Endodermal cell (in vitro differentiated cells): Measurements from ENCODE around the gene TGFB1. TPM values are rescaled to one million over a fixed set of nuclear protein-coding genes. Genes with fewer than 3 reads are reported as not detected.

ENCODE experiments used
- DNase-seq: peaks from one replicate; pipeline ENCODE4 v3.0.0-alpha.2; 2017
- H3K27ac ChIP-seq: 2 replicates; pipeline ENCODE4 v1.5.1; 2013; ENCODE audit warnings: mild to moderate bottlenecking, low read depth, low read length, moderate library complexity
- H3K27me3 ChIP-seq: 2 replicates; pipeline ENCODE4 v1.6.1; 2013; ENCODE audit warnings: mild to moderate bottlenecking, low read length, moderate library complexity; ENCODE audit not compliant: insufficient read depth, control insufficient read depth, poor library complexity, severe bottlenecking
- H3K36me3 ChIP-seq: 2 replicates; pipeline ENCODE4 v1.7.0; 2013; ENCODE audit warnings: mild to moderate bottlenecking, low read length, moderate library complexity; ENCODE audit not compliant: control insufficient read depth, insufficient read depth
- H3K4me1 ChIP-seq: one replicate; pipeline ENCODE4 v1.7.0; 2013; ENCODE audit warnings: low read length; ENCODE audit not compliant: control insufficient read depth, insufficient read depth
- H3K4me3 ChIP-seq: 2 replicates; pipeline ENCODE4 v1.5.1; 2013; ENCODE audit warnings: mild to moderate bottlenecking, low read length, moderate library complexity
- H3K9ac ChIP-seq: 2 replicates; pipeline ENCODE4 v1.6.1; 2013; ENCODE audit warnings: mild to moderate bottlenecking, low read length, moderate library complexity; ENCODE audit not compliant: poor library complexity, severe bottlenecking; ENCODE audit errors: extremely low read depth
- H3K9me3 ChIP-seq: 2 replicates; pipeline ENCODE4 v1.6.1; 2013; ENCODE audit warnings: mild to moderate bottlenecking, low read length, moderate library complexity; ENCODE audit not compliant: control insufficient read depth
- H3K27ac Mint-ChIP-seq: 2 replicates; pipeline ENCODE4 v1.8.0; 2020; ENCODE audit warnings: mixed read lengths
- H3K27me3 Mint-ChIP-seq: 2 replicates; pipeline ENCODE4 v1.8.0; 2021; ENCODE audit warnings: mild to moderate bottlenecking, mixed read lengths; ENCODE audit not compliant: insufficient read depth
- H3K36me3 Mint-ChIP-seq: 2 replicates; pipeline ENCODE4 v1.8.0; 2020; ENCODE audit warnings: low read depth, mixed read lengths
- H3K4me1 Mint-ChIP-seq: 2 replicates; pipeline ENCODE4 v1.8.0; 2020; ENCODE audit warnings: mixed read lengths
- H3K4me3 Mint-ChIP-seq: 2 replicates; pipeline ENCODE4 v1.8.0; 2020; ENCODE audit warnings: mild to moderate bottlenecking, moderate library complexity, mixed read lengths
- H3K9me3 Mint-ChIP-seq: 2 replicates; pipeline ENCODE4 v1.8.0; 2020; ENCODE audit warnings: mild to moderate bottlenecking, mixed read lengths
- CTCF ChIP-seq: fragments of 200-600 bp; sonication (generic); conservative IDR thresholded peaks from 2 replicates; pipeline ENCODE4 v1.5.0; 2021; ENCODE audit warnings: antibody characterized with exemption, mild to moderate bottlenecking
- WGBS, 2 experiments: methylation state at CpG; one replicate each; pipeline versions ENCODE4 v1.1.5 to v1.1.7; 2013; ENCODE audit warnings: missing lambda C conversion rate in 2 of 2, mixed read lengths in 1 of 2; ENCODE audit not compliant: insufficient coverage in 1 of 2, insufficient read length in 1 of 2; 5-methylcytosine and 5-hydroxymethylcytosine counted together
- total RNA-seq, 2 donors: library from RNA; stranded (reverse); fragmentation: NEBNext Ultra II Directional in 1 of 2; extraction: Animal tissue kit (Norgen Biotek cat#: 25700) in 1 of 2; gene quantifications; 2 replicates in 1 of 2; 3 replicates in 1 of 2; pipeline ENCODE4 v1.2.1, GENCODE V29; 2021

Gene TGFB1
- total RNA-seq, 2 donors from 2014 or later, result 56.3 to 60.1 TPM

DNA sequence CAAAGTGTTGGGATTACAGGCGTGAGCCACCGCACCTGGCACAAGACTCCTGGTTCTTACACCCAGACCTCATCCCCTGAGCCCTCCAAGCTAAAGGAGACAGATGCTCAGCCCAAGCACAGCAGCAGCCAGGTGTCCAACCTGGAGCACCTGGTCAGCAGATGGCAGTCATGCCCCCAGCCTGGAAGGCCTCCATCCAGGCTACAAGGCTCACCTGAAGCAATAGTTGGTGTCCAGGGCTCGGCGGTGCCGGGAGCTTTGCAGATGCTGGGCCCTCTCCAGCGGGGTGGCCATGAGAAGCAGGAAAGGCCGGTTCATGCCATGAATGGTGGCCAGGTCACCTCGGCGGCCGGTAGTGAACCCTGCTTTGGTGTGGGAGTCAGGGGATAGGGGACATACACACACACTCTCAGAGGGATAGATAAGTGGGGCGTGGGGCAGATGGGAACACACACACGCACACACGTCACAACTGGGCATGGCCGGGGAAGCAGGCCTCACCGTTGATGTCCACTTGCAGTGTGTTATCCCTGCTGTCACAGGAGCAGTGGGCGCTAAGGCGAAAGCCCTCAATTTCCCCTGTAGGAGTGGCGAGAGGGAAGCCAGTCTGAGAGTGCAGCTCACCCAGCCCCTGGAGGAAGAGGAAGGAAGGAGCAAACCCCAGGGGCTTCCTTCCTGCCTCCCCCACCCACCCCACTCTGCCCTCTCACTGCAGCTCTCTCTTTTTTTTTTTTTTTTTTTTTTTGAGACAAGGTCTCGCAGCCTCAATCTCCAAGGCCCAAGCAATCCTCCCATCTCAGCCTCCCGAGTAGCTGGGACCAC, 11.8 kb downstream of the TGFB1 start:
- TF ChIP-seq CTCF, result peak; percentile 60
- no peaks in the 10 kb centered on the region for H3K4me1 ChIP-seq
- H3K4me1 Mint-ChIP-seq, result no peaks in the 10 kb centered on the region
- no peak overlapping the region for H3K4me3 Mint-ChIP-seq
- H3K36me3 Mint-ChIP-seq, result peaks cover 52% of the 10 kb centered on the region
- no peak overlapping the region for H3K4me3 ChIP-seq
- peaks cover 55% of the 10 kb centered on the region for H3K36me3 ChIP-seq
- DNase-seq, result peak; percentile 72
- no peaks in the 10 kb centered on the region for H3K9me3 Mint-ChIP-seq
- no peak overlapping the region for H3K9ac ChIP-seq
- peak overlapping the region; percentile 30 for H3K27ac Mint-ChIP-seq
- no peaks in the 10 kb centered on the region for H3K27me3 Mint-ChIP-seq
- no peak overlapping the region for H3K27ac ChIP-seq
- H3K27me3 ChIP-seq, result no peaks in the 10 kb centered on the region
- 96% methylated on average over 5 to 20 of the region's 20 CpGs for WGBS, 2 experiments
- H3K9me3 ChIP-seq, result no peaks in the 10 kb centered on the region

GRCh38 chr19:41339936-41340335, 13.8 kb downstream of the TGFB1 start:
- H3K4me1 Mint-ChIP-seq, result no peaks in the 10 kb centered on the region
- Histone ChIP-seq H3K36me3 (peaks cover 59% of the 10 kb centered on the region), H3K27me3 (no peaks in the 10 kb centered on the region), H3K4me3 (no peak overlapping the region), H3K4me1 (no peaks in the 10 kb centered on the region), H3K27ac (no peak overlapping the region), H3K9me3 (no peaks in the 10 kb centered on the region), H3K9ac (no peak overlapping the region)
- no peak overlapping the region for H3K4me3 Mint-ChIP-seq
- TF ChIP-seq CTCF, result no peak
- no peak for DNase-seq
- 85 to 86% methylated on average over 4 to 5 of the region's 5 CpGs for WGBS, 2 experiments
- H3K9me3 Mint-ChIP-seq, result no peaks in the 10 kb centered on the region
- no peaks in the 10 kb centered on the region for H3K27me3 Mint-ChIP-seq
- peaks cover 49% of the 10 kb centered on the region for H3K36me3 Mint-ChIP-seq
- H3K27ac Mint-ChIP-seq, result peak overlapping the region; percentile 44

GRCh38 chr19:41335467-41335866, 18.3 kb downstream of the TGFB1 start:
- Mint-ChIP-seq H3K4me3 (no peak overlapping the region), H3K27me3 (no peaks in the 10 kb centered on the region), H3K9me3 (no peaks in the 10 kb centered on the region), H3K27ac (no peak overlapping the region), H3K36me3 (peaks cover 49% of the 10 kb centered on the region), H3K4me1 (no peaks in the 10 kb centered on the region)
- no peak overlapping the region for H3K9ac ChIP-seq
- no peak overlapping the region for H3K4me3 ChIP-seq
- 91 to 93% methylated on average over 9 to 10 of the region's 10 CpGs for WGBS, 2 experiments
- no peak overlapping the region for H3K27ac ChIP-seq
- DNase-seq, result no peak
- no peaks in the 10 kb centered on the region for H3K4me1 ChIP-seq
- peaks cover 51% of the 10 kb centered on the region for H3K36me3 ChIP-seq
- no peaks in the 10 kb centered on the region for H3K9me3 ChIP-seq
- TF ChIP-seq CTCF, result no peak
- no peaks in the 10 kb centered on the region for H3K27me3 ChIP-seq
